ENCODE data around the gene GALNT17.

- TF ChIP-seq GATA3 (IDR thresholded peaks at IDR 0.05; ENCODE audit: low read depth, low read length): no peak
- TF ChIP-seq GATA2 (IDR thresholded peaks at IDR 0.05; ENCODE audit: low read depth, low read length): no peak
These were observed 107.8 kb downstream of the GALNT17 start for GRCh38 chr7:71239586-71240268.

Measured in SH-SY5Y (cell line).